Sigmoid colon (tissue), 4 donors: Measurements from ENCODE around the gene PCLO.

Source experiments
- CTCF ChIP-seq, 4 experiments: fragments of 450-650 bp in 3 of 4; fragments of 200-600 bp in 1 of 4; IDR thresholded peaks; one replicate each; pipeline ENCODE4 v1.5.1; 2016 to 2019; ENCODE audit warnings: antibody characterized with exemption in 4 of 4, mild to moderate bottlenecking in 3 of 4, moderate library complexity in 2 of 4
- EP300 ChIP-seq, 4 donors: sonication (generic); formaldehyde crosslinking; IDR thresholded peaks; one replicate each; pipeline ENCODE4 v1.6.1; 2017; ENCODE audit warnings: antibody characterized with exemption in 4 of 4
- POLR2AphosphoS5 ChIP-seq, 4 donors: sonication (generic); formaldehyde crosslinking; IDR thresholded peaks; one replicate each; pipeline ENCODE4 v1.6.1; 2017; ENCODE audit warnings: antibody characterized with exemption in 4 of 4

- TF ChIP-seq CTCF (IDR thresholded peaks at IDR 0.05), result no peak
- TF ChIP-seq POLR2AphosphoS5 (IDR thresholded peaks at IDR 0.05), result no peak
- TF ChIP-seq EP300 (IDR thresholded peaks at IDR 0.05), result no peak
Observed at GRCh38 chr7:83119494-83119893, 43.2 kb downstream of the PCLO start.
